SK-N-MC (cell line): ENCODE measurements around the gene GLI1.

ENCODE experiments used
- EZH2 ChIP-seq: fragments of 200-600 bp; sonication (generic); IDR thresholded peaks from one replicate; pipeline ENCODE4 v1.6.1; 2017; ENCODE audit warnings: antibody characterized with exemption
- FOXP2 ChIP-seq: optimal IDR thresholded peaks from 2 replicates; pipeline ENCODE3; 2011; ENCODE audit warnings: mild to moderate bottlenecking, moderate library complexity; ENCODE audit not compliant: insufficient read depth; ENCODE audit errors: extremely low read length, control extremely low read depth
- POLR2AphosphoS5 ChIP-seq: IDR thresholded peaks from 2 replicates; pipeline ENCODE4 v1.6.1; 2012; ENCODE audit warnings: mild to moderate bottlenecking, low read depth, low read length, borderline replicate concordance

GRCh38 chr12:57459750-57460467 is at the start of gene GLI1:
- TF ChIP-seq FOXP2 (no peak), EZH2 (no peak), POLR2AphosphoS5 (no peak)
